Ovary (tissue), 9 donors: ENCODE data around the gene SPATA25. TPM values are rescaled to one million over a fixed set of nuclear protein-coding genes. Genes with fewer than 3 reads are reported as not detected.

Experiments
- DNase-seq, 5 donors: peaks; one replicate each; pipeline ENCODE4 v3.0.0-alpha.2; 2019 to 2020
- H3K27ac ChIP-seq, 2 donors: fragments of 200-600 bp; one replicate each; pipeline versions ENCODE4 v1.5.1 to v1.8.0; 2019 to 2022
- H3K27me3 ChIP-seq: fragments of 200-600 bp; one replicate; pipeline ENCODE4 v1.8.0; 2022
- H3K36me3 ChIP-seq: fragments of 200-600 bp; sonication (generic); one replicate; pipeline ENCODE4 v1.5.1; 2019
- H3K4me1 ChIP-seq: one replicate; pipeline ENCODE4 v1.8.1; 2013; ENCODE audit warnings: mild to moderate bottlenecking, moderate library complexity; ENCODE audit not compliant: insufficient read depth
- H3K4me3 ChIP-seq: fragments of 200-600 bp; sonication (generic); one replicate; pipeline ENCODE4 v1.5.1; 2017
- H3K9me3 ChIP-seq, 2 donors: fragments of 200-600 bp in 1 of 2; sonication (generic) in 1 of 2; one replicate each; pipeline versions ENCODE4 v1.5.1 to v1.8.1; 2013 to 2019; ENCODE audit warnings: mild to moderate bottlenecking in 1 of 2, moderate library complexity in 1 of 2
- EP300 ChIP-seq: sonication (generic); formaldehyde crosslinking; IDR thresholded peaks from one replicate; pipeline ENCODE4 v1.6.1; 2017; ENCODE audit warnings: antibody characterized with exemption
- POLR2A ChIP-seq: fragments of 450-650 bp; IDR thresholded peaks from one replicate; pipeline ENCODE4 v1.6.1; 2017; ENCODE audit warnings: antibody characterized with exemption, mild to moderate bottlenecking, moderate library complexity
- WGBS, 3 donors: extraction: QIAGEN DNeasy Blood & Tissue Kit in 1 of 3; methylation state at CpG; one replicate each; pipeline versions ENCODE4 v1.1.5 to v1.1.7; 2013 to 2017; 5-methylcytosine and 5-hydroxymethylcytosine counted together
- intact Hi-C, 4 donors: fragments of 100-400 bp; cut with DNase I; formaldehyde crosslinking; loops; one replicate each; pipeline versions ENCODE4 v1.11.0 to v1.15.1; 2022 to 2023
- polyA plus RNA-seq, 2 donors: library from polyadenylated mRNA; stranded (reverse); fragments of 200-250 nt in 1 of 2; fragments of 350-450 nt in 1 of 2; fragmentation: Illumina TruSeq in 1 of 2; extraction: RNeasy Lipid Tissue Mini Kit (QIAGEN cat#74804) in 1 of 2; gene quantifications; one replicate each; pipeline ENCODE4 v1.2.3, GENCODE V29; 2013 to 2014
- total RNA-seq, 7 donors: library from RNA; depleted of rRNA in 2 of 7; stranded (reverse); fragments of >200 nt in 2 of 7; fragmentation: NEBNext Ultra II Directional in 3 of 7; extraction: Animal tissue kit (Norgen Biotek cat#: 25700) in 3 of 7; gene quantifications; one replicate each; pipeline versions ENCODE4 v1.1.0 to v1.2.4, GENCODE V29; 2016 to 2023
- TF ChIP-seq, protein P1 (sequence below), 3 donors: fragments of 450-650 bp in 2 of 3; fragments of 200-600 bp in 1 of 3; IDR thresholded peaks; one replicate each; pipeline versions ENCODE4 v1.5.1 to v1.8.0; 2016 to 2022; ENCODE audit warnings: antibody characterized with exemption in 3 of 3, mild to moderate bottlenecking in 1 of 3
- donor health status: DM: no; HTN: no; CAD: no; lungs with moderate emphysema.
- donor health status: DM: no; HTN: no; CAD: no.
- donor health status: Bipolar disorder and iron deficiency.
- donor health status: DM: yes; HTN: yes; CAD: no.
- donor health status: DM: no; HTN: no; CAD: no.
- donor health status: DM: yes; HTN: yes; CAD: no.

The SPATA25 gene
- total and polyA plus RNA-seq, 9 donors, result 4.2 to 7.5 (median 5.7) TPM; not detected in 1

DNA sequence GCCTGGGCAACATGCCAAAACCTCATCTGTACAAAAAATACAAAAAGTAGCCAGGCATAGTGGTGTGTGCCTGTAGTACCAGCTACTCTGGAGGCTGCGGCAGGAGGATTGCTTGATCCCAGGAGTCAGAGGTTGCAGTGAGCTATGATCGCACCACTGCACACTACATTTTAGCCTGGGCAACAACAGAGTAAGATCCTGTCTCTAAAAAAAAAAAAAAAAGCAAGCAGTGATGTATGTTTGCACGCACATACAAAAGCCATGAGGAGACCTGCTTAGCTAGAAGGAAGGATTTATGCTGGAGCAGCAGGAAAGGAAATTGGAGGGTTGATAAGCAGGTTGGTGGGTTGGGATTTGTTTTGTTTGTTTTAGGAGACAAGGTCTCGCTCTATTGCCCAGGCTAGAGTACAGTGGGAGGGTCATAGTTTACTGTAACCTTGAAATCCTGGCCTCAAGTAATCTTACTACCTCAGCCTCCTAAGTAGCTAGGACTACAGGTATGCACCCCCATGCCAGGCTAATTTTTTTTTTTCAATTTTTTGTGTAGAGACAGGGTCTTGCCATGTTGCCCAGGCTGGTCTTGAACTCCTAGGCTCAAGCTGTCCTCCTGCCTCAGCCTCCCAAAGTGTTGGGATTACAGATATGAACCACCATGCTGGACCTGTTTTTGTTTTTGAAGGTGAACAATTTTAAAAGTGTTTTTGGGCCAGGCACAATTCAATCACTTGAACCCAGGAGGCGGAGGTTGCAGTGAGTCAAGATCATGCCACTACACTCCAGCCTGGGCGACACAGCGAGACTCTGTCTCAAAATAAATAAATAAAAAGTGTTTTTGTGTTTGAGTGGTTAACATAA lies 26.0 kb downstream of the SPATA25 start:
- TF ChIP-seq EP300 (no peak), POLR2A (no peak)
- TF ChIP-seq, protein P1, sequence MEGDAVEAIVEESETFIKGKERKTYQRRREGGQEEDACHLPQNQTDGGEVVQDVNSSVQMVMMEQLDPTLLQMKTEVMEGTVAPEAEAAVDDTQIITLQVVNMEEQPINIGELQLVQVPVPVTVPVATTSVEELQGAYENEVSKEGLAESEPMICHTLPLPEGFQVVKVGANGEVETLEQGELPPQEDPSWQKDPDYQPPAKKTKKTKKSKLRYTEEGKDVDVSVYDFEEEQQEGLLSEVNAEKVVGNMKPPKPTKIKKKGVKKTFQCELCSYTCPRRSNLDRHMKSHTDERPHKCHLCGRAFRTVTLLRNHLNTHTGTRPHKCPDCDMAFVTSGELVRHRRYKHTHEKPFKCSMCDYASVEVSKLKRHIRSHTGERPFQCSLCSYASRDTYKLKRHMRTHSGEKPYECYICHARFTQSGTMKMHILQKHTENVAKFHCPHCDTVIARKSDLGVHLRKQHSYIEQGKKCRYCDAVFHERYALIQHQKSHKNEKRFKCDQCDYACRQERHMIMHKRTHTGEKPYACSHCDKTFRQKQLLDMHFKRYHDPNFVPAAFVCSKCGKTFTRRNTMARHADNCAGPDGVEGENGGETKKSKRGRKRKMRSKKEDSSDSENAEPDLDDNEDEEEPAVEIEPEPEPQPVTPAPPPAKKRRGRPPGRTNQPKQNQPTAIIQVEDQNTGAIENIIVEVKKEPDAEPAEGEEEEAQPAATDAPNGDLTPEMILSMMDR (IDR thresholded peaks at IDR 0.05), result no peak
- WGBS, 3 donors, result 88 to 93% (median 89%) methylated on average over 7 of the region's 7 CpGs
- Histone ChIP-seq H3K36me3 (no peaks in the 10 kb centered on the region), H3K4me1 (peaks cover 3% of the 10 kb centered on the region), H3K27me3 (no peaks in the 10 kb centered on the region), H3K4me3 (no peak overlapping the region), H3K27ac (no peak overlapping the region), H3K9me3 (no peaks in the 10 kb centered on the region)
- DNase-seq, result no peak
- intact Hi-C loops, result no loop called here

DNA sequence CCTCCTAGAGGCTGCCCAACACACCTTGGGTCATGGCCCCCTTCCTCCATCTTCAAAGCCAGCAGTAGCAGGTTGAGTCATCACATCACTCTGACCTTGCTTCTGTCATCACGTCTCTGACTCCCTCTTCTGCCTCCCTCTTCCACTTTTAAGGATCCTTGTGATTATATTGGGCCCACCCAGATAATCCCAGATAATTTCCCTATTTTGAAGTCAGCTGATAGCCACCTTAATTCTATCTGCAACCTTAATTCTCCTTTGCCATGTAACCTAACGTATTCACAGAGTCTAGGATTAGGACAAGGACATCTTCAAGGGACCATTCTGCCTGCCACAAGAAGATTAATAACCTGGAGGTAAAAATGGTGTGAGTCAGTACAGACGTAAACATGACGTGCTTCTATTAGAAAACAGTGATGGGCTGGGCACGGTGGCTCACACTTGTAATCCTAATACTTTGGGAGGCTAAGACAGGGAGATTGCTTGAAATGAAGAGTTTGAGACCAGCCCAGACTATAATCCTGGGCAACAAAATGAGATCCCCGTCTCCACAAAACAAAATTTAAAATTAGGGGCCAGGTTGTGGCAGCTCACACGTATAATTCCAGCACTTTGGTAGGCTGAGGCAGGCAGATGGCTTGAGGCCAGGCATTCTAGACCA lies 26.7 kb downstream of the SPATA25 start:
- peak in 1 of 5 donors; percentile 22 for DNase-seq
- H3K4me3 ChIP-seq, result no peak overlapping the region

DNA sequence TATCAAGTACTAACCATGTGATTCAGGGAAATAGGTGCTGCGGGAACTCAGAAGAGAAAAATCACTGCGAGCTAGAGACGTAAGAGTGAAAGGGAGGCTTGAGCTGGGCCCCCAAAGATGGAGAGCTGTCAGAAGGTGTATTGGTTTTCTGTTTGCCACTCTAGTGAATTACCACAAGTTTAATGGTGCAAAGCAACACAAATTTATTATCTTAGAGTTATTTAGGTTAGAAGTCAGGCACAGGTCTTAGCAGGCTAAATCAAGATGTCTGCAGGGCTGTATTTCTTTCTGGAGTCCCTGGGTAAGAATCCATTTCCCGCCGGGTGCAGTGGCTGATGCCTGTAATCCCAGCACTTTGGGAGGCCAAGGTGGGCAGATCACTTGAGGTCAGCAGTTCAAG lies 27.5 kb downstream of the SPATA25 start:
- no peak overlapping the region for H3K27ac ChIP-seq
- no peaks in the 10 kb centered on the region for H3K36me3 ChIP-seq
- DNase-seq, result peak in 1 of 5 donors; percentile 3
- no peaks in the 10 kb centered on the region for H3K9me3 ChIP-seq
- no peak overlapping the region for H3K4me3 ChIP-seq
- intact Hi-C loops, result no loop called here
- 82 to 88% (median 86%) methylated on average over 5 of the region's 5 CpGs for WGBS, 3 donors
- TF ChIP-seq POLR2A (no peak), EP300 (no peak)
- TF ChIP-seq, protein P1 (IDR thresholded peaks at IDR 0.05), result no peak
- no peaks in the 10 kb centered on the region for H3K27me3 ChIP-seq
- H3K4me1 ChIP-seq, result peaks cover 8% of the 10 kb centered on the region

More for the DNA sequence above, 26.7 kb downstream of the SPATA25 start:
- TF ChIP-seq, protein P1 (IDR thresholded peaks at IDR 0.05), result no peak
- no peak for TF ChIP-seq POLR2A
- no peak for TF ChIP-seq EP300
- Histone ChIP-seq H3K9me3 (no peaks in the 10 kb centered on the region), H3K4me1 (peaks cover 8% of the 10 kb centered on the region), H3K27me3 (no peaks in the 10 kb centered on the region), H3K27ac (no peak overlapping the region), H3K36me3 (no peaks in the 10 kb centered on the region)
- WGBS, 3 donors, result 64 to 76% (median 70%) methylated on average over 7 of the region's 7 CpGs
- intact Hi-C loops, result no loop called here

DNA sequence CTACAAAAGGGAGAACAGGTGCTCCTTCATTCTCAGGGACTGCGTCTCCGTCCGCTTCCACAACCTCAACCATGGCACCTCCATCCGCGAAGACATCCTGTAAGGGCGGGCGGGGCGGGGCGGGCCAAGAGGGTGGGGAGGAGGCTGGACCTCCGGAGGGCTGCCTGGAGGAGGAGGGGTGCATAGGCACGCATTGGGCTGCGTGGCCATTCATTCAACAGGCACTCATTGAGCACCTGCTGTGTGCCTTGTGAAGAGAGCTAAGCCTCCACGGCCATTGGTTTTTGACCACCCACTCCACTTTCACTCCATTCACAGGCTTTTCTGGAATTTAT lies 29.6 kb downstream of the SPATA25 start:
- no peaks in the 10 kb centered on the region for H3K36me3 ChIP-seq
- peaks cover 8% of the 10 kb centered on the region for H3K4me1 ChIP-seq
- 5 to 6% (median 6%) methylated on average over 11 to 13 of the region's 13 CpGs for WGBS, 3 donors
- H3K27ac ChIP-seq, result no peak overlapping the region
- H3K4me3 ChIP-seq, result peak overlapping the region; percentile 71
- H3K27me3 ChIP-seq, result no peaks in the 10 kb centered on the region
- TF ChIP-seq POLR2A (no peak), EP300 (no peak)
- TF ChIP-seq, protein P1 (IDR thresholded peaks at IDR 0.05), result no peak
- DNase-seq, result no peak
- no peaks in the 10 kb centered on the region for H3K9me3 ChIP-seq
- intact Hi-C loops, result no loop called here
